RWPE2 (cell line): Measurements from ENCODE around the gene FAM53B.

Experiments
- ATAC-seq: fragments of 200-7000 bp; cut with Tn5 transposase; 3 replicates; pipeline ENCODE4 v1.9.1; 2021; ENCODE audit warnings: low read depth
- DNase-seq: peaks from one replicate; pipeline ENCODE4 v3.0.0-alpha.2; 2020; ENCODE audit warnings: low spot score
- H3K27ac ChIP-seq: fragments of 450-650 bp; 2 replicates; pipeline ENCODE4 v1.5.1; 2017; ENCODE audit warnings: mild to moderate bottlenecking; ENCODE audit not compliant: poor library complexity, severe bottlenecking
- H3K27me3 ChIP-seq: fragments of 250-450 bp; sonication (Bioruptor Pico); 2 replicates; pipeline ENCODE4 v1.5.1; 2021; ENCODE audit warnings: mild to moderate bottlenecking, moderate library complexity; ENCODE audit not compliant: insufficient read depth, poor library complexity, severe bottlenecking
- H3K36me3 ChIP-seq: fragments of 250-450 bp; sonication (Bioruptor Pico); 2 replicates; pipeline ENCODE4 v1.5.1; 2020; ENCODE audit warnings: low read depth, mild to moderate bottlenecking, moderate library complexity
- H3K4me1 ChIP-seq: fragments of 250-450 bp; sonication (Bioruptor Pico); 2 replicates; pipeline ENCODE4 v1.5.1; 2021; ENCODE audit warnings: mild to moderate bottlenecking, moderate library complexity; ENCODE audit not compliant: insufficient read depth, poor library complexity, severe bottlenecking
- H3K4me3 ChIP-seq: fragments of 250-450 bp; sonication (Bioruptor Pico); 2 replicates; pipeline ENCODE4 v1.5.1; 2021; ENCODE audit warnings: mild to moderate bottlenecking, moderate library complexity; ENCODE audit not compliant: severe bottlenecking
- H3K9me3 ChIP-seq: fragments of 250-450 bp; sonication (Bioruptor Pico); 2 replicates; pipeline ENCODE4 v1.5.1; 2021; ENCODE audit warnings: mild to moderate bottlenecking, moderate library complexity; ENCODE audit not compliant: severe bottlenecking
- TF ChIP-seq, protein P1 (sequence below): fragments of 450-650 bp; IDR thresholded peaks from one replicate; pipeline ENCODE4 v1.5.1; 2017; ENCODE audit warnings: mild to moderate bottlenecking, moderate library complexity; ENCODE audit not compliant: poor library complexity, severe bottlenecking

The FAM53B gene

DNA sequence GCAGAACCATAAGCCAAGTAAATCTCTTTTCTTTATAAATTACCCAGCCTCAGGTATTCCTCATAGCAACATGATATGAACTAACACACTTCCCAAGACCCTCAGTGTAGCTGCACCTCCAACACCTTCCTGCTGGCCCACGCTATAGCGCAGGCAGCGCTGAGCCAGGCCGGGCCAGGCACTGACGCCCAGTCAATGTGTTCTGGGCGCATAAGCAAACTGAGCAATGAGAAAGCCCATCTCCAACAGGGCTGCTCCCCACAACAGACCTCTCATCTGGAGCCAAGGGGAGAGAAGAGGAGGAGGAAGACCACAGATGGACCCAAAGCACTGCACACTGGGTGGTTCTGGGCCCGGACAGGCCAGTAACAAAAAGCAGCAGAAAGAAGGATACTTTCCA lies 40.8 kb downstream of the FAM53B start:
- Histone ChIP-seq H3K27me3 (no peaks in the 10 kb centered on the region), H3K36me3 (peaks cover 5% of the 10 kb centered on the region; the same call in 1 of the 2 replicates), H3K4me3 (no peak overlapping the region), H3K9me3 (no peaks in the 10 kb centered on the region), H3K27ac (no peak overlapping the region), H3K4me1 (no peaks in the 10 kb centered on the region)
- DNase-seq: no peak
- TF ChIP-seq, protein P1, sequence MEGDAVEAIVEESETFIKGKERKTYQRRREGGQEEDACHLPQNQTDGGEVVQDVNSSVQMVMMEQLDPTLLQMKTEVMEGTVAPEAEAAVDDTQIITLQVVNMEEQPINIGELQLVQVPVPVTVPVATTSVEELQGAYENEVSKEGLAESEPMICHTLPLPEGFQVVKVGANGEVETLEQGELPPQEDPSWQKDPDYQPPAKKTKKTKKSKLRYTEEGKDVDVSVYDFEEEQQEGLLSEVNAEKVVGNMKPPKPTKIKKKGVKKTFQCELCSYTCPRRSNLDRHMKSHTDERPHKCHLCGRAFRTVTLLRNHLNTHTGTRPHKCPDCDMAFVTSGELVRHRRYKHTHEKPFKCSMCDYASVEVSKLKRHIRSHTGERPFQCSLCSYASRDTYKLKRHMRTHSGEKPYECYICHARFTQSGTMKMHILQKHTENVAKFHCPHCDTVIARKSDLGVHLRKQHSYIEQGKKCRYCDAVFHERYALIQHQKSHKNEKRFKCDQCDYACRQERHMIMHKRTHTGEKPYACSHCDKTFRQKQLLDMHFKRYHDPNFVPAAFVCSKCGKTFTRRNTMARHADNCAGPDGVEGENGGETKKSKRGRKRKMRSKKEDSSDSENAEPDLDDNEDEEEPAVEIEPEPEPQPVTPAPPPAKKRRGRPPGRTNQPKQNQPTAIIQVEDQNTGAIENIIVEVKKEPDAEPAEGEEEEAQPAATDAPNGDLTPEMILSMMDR: no peak
- no peak for ATAC-seq

DNA sequence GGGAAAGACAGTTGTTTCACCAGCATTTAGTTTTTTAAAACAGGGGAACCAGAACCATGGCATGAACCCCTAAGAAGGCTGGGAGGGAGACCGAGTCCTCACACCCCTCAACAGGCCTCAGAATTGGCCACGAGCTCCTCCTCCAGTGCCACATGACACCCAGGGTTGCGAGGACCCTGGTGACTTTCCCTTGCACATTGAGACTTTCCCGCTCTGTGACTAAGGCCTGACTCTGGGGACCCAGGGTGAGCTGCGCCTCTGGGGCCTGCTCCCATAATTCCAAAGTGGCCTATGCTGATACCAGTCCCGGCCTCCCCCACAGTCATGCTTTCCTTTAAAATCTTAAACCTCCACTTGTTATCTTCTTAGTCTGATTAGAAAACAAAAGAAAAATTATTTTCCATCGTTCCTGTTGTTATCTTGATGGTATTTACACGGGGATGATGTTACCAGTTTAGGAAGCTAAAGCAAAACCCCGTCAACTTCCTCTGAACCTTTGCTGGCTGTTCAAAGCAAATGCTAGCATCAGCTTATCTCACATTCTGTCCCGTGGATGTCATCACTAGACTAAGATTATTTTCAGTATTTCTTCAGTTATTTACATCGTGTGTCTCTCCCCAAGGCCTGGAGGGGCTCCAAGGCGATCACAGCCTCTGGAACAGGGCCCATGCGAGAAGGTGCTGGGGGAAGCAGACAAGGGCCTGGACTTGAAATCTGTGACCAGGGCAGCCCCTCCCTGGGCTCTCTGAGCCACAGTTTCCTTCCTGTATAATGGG lies 42.1 kb downstream of the FAM53B start:
- Histone ChIP-seq H3K4me1 (no peaks in the 10 kb centered on the region), H3K4me3 (no peak overlapping the region), H3K9me3 (no peaks in the 10 kb centered on the region), H3K27ac (no peak overlapping the region), H3K36me3 (peaks cover 5% of the 10 kb centered on the region; the same call in 1 of the 2 replicates), H3K27me3 (no peaks in the 10 kb centered on the region)
- ATAC-seq: no peak
- TF ChIP-seq, protein P1: no peak
- no peak for DNase-seq

DNA sequence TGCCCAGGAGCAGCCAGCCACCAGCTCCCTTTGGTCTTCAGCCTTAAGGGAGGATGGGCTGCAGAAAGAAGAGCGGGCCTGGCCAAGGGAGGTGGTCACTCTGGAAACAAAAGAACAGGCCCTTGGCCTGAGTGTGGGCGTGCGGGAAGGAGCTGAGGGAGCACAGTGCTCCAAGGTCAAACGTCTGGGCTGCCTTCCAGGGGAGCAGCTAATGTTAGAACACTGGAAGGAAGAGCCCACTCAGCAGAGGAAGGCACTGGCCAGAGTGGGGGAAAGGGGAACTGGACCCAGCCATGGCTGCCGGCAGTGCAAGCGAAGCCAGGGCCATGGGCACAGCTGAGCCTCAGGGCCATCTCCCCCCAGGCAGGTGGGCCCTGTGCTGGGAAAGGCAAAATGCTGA lies 42.7 kb downstream of the FAM53B start:
- H3K9me3 ChIP-seq: no peaks in the 10 kb centered on the region
- H3K27ac ChIP-seq: no peak overlapping the region
- no peak for ATAC-seq

DNA sequence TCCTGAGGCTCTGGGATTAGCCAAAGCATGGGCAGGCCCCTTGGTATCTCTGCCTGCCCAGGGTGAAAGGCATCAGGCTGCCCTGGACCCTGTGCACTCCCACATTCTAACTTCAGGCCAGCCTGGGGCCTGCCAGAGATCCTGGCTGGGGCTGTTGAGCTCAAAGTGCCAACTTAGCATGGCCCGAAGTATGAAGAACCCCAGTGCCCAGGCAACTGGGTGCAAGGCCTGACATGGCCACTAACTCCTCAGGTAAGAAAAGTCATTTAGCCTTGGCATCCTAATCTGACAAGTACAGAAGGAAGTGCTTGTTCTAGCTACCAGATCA lies 43.2 kb downstream of the FAM53B start:
- peaks cover 4% of the 10 kb centered on the region; the same call in 1 of the 2 replicates for H3K36me3 ChIP-seq
- ATAC-seq: no peak

More for the DNA sequence above, 42.7 kb downstream of the FAM53B start:
- TF ChIP-seq, protein P1: no peak
- no peak overlapping the region for H3K4me3 ChIP-seq
- peaks cover 4% of the 10 kb centered on the region; the same call in 1 of the 2 replicates for H3K36me3 ChIP-seq
- no peaks in the 10 kb centered on the region for H3K27me3 ChIP-seq
- no peaks in the 10 kb centered on the region for H3K4me1 ChIP-seq
- DNase-seq: no peak

More for the DNA sequence above, 43.2 kb downstream of the FAM53B start:
- TF ChIP-seq, protein P1: no peak
- DNase-seq: no peak
- Histone ChIP-seq H3K4me3 (no peak overlapping the region), H3K27me3 (no peaks in the 10 kb centered on the region), H3K4me1 (no peaks in the 10 kb centered on the region), H3K9me3 (no peaks in the 10 kb centered on the region), H3K27ac (no peak overlapping the region)
